Endometrium (tissue), 2 donors: ENCODE results near the gene TTC27.
"Not testable (repeated sequence)": the region's sequence is repeated elsewhere in the genome, so short reads cannot be mapped to it uniquely, and the experiment has no call there.

Source experiments
- FAIRE-seq: peaks from 2 replicates; lab custom pipeline; 2012; peaks lifted over from hg19 to GRCh38; lab: Jason Lieb, UNC
- donor health status: control.
- donor health status: control.

Gene TTC27

DNA sequence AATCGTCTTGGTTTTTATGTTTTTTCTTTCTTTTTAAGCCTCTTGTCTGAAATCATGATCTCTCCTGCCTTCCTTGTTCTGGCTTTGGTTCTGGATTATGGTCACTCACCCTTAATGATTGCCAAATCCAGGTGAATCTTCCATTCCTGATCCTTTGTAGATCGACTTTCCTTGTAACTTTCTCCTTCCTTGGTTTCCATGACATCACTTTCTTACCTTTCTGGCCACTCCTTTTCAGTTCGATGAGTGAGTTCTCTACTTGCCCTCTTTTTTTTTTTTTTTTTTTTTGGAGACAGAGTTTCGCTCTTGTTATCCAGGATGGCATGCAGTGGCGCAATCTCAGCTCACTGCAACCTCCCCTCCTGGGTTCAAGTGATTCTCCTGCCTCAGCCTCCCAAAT is 179.8 kb downstream of the TTC27 start:
- no peak for FAIRE-seq

DNA sequence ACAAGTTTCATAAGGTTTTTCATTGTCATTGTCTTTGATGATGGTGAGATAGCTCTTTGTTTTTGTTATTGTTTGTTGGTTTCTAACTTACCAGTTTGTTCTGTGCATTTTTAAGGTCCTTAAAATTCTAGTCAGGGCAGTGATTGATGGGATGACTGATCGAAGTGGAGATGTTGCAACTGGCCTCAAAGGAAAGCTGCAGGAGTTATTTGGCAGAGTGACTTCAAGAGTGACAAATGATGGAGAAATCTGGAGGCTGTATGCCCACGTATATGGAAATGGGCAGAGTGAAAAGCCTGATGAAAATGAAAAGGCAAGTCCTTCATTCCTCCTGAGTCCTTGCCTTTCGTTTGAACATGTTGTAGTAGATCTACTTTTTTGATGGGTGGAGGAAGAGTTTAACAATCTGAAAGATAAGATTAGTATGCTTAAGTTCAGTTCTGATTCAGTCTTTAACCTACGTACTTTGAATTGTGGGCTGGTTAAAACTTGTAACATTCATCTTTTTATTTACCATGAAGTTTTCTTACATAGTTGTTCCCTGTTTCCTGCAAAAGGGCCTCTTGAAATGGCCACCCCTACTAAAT is 183.2 kb downstream of the TTC27 start:
- no peak for FAIRE-seq

DNA sequence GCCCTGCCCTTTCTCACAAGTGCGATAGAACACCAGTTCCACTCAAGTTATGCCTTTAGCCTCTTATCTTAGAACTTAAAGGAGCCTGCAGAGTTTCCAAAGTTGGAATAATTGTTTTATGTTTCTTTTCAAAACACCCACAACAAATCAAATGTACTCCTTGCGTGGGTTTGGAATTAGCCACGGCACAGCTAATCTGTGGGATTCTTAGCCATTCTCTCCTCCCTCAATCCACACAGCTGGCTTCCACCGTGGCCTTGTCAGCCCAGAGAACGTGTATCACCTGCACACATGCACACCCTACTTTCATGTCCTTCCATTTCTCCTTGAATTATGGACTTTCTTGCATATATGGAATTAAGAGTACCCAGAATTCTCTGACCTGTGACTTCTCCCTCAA is 183.8 kb downstream of the TTC27 start:
- FAIRE-seq, result no peak

DNA sequence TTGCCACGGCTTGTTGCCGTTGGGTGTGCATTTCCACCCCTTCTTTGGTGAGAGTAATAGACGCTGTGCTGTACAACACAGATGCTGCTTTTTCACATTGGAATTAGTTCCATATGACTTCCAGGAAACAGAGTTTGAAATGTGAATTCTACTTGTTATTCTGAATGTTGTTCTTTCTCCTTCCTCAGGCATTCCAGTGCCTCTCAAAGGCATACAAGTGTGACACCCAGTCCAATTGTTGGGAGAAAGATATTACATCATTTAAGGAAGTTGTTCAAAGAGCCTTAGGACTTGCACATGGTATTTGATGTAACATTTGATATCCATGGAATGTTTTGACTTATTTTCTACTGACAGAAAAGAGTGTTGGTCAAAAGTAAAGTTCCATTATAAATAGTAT is 184.5 kb downstream of the TTC27 start:
- FAIRE-seq, result no peak

DNA sequence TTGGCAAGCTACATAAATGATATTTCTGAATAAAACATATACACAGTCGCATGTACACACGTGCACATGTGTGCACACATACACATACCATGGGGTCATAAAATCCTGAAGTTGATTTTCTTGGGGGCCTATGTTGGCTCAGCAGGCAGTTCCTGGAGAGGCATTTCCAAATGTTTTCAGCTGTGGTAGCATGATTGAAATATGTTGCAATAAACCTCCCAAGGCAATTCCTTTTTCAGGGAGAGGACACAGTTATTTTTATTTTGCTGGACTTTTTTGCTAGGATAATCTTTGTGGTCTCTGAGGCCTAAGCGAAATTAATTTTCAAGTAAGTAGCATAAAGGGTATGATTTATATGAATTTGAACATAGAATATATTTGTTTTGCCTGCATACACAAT is 192.2 kb downstream of the TTC27 start:
- no peak for FAIRE-seq

DNA sequence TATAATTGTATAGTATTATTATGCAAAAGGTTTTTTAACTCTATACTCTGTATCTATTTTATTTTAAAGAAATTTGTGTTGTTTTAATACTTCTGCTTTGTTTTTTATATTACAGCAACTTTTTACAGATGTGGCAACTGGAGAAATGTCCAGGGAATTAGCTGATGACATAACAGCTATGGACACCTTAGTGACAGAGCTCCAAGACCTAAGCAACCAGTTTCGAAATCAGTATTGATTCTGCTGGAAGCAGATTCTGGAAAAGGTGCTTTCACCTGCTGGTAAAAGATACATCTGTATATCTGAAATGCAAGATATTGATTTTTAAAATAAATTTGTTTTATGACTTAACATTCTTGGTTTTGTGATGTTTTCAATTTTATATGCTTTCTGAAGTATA is 192.9 kb downstream of the TTC27 start:
- no peak for FAIRE-seq

DNA sequence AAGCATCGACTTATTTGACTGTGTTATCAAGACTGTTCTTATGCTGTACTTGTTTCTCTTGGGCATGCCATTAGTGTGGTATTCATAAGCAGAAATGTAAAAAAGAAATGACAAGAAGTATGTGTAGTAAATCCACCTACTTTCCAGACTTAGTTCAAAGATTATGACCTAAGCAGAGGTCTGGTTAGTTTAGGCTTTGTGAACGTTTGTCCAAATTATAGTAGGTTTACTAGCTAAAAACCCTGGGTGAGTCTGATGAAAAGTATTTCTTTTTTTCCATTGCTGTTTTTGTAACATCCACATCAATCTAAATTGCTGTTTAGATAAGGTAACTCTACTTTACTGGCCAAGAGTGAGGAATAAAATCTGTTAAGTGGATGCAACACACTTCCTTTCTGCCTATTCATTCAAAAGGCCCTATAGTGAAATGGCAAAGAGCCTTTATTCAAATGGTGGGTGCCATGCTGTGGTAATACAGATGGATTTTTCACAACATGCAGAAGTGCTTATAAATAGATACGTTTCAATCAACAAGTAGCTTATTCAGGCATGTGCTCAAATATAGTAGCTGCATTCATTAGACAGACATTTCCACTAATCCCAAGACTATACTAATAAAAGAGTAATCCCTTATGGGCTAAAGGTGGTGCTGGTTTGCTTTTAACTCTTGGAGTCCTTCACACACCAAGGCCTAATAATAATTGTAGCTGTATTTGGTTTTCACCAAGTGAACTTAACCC is 196.4 kb downstream of the TTC27 start:
- no peak for FAIRE-seq

DNA sequence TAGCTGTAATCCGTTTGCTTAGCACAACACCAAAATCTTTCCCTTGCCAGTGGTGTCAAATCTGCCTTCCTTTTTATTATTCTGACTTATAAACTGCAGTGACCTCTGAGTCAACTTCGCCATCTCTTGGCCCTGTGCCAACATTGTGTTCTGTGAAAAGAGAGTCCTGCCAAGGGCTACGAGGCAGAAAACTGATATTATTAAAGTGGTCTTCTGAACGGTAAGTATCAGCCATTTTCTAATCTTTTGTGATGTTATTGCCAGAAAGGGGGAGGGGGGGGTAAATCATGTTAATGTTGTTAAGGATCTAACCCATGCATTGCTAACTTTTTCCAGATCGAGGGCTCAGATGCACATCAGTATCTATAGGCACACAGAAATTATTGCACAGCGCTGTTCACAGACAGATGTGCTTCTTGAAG is 197.5 kb downstream of the TTC27 start:
- no peak for FAIRE-seq

DNA sequence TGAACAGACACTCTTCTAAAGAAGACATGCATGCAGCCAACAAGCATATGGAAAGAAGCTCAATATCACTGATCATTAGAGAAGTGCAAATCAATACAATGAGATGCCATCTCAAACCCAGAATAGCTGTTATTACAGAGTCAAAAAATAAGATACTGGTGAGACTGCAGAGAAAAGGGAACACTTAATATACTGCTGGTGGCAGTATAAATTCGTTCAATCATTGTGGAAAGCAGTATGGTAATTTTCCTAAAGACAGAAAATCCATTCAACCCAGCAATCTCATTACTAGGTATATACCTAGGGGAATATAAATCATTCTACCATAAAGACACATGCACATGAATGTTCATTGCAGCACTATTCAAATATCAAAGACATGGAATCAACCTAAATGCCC is 202.3 kb downstream of the TTC27 start:
- no peak for FAIRE-seq

DNA sequence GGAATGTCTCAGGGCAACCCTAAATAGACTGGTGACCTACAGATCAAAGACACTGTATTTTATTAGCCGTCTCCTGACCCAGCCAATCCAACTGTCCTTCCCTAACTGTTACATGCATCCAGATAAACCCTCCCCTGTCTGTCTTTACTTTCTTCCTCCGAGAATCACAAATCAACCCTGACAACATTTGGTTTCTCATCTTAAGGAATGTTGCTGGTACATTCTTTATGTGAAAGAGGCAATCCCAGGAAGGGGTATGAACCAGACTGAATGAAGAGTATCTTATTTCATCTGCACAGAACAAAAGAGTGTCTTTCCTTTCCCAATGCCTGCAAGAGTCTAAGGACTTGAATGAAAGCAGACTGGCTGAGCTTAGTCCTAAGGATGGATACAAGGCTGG is 205.0 kb downstream of the TTC27 start:
- no peak for FAIRE-seq

DNA sequence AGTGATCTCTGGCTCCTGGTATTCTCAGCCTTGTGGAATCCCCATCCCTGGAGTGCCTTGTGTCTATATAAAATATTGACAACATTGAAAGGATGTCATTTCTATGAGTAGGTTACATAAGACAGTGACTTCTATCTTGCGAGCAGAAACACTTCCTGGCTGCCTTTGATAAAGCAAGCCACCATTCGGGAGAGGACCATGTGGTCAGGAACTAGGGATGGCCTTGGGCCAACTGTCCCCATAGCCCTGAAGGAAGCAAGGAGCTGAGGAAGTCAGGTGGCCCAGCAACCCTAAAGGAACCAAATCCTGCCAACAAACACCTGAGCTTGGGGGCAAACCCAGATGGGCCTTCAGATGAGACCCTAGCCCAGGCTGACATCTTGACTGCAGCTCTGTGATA is 205.9 kb downstream of the TTC27 start:
- no peak for FAIRE-seq

DNA sequence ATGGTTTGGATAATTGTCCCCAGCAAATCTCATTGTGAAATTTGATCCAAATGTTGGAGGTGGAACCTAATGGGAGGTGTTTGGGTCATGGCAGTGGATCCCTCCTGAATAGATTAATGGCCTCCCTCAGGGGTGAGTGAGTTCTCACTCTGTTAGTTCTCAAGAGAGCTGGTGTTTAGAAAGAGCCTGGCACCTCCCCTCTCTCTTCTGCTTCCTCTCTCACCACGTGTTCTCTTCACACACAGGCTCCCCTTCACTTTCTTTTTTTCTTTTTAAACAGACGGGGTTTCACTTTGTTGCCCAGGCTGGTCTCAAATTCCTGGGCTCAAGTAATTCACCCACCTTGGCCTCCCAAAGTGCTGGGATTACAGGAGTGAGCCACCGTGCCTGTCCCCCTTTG is 207.3 kb downstream of the TTC27 start:
- no peak for FAIRE-seq

DNA sequence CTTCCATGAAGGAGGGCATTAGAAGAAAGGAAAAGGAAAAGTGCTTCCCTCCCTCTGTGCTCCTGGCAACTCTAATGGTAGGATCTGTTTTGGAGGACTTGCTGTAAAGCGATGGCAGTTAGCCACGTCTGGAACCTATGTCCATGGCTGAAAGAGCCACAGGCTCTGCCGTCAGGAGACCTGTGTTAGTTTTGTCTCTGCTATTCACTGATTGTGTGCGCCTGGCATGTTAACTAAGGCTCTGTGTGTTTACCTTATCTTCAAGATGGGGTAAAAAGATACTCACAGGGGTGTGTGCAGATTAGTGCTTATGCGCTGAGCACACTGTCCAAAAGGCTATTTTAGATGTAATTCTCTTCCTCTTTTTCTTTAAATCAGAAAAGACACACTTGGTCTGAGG is 209.1 kb downstream of the TTC27 start:
- no peak for FAIRE-seq

DNA sequence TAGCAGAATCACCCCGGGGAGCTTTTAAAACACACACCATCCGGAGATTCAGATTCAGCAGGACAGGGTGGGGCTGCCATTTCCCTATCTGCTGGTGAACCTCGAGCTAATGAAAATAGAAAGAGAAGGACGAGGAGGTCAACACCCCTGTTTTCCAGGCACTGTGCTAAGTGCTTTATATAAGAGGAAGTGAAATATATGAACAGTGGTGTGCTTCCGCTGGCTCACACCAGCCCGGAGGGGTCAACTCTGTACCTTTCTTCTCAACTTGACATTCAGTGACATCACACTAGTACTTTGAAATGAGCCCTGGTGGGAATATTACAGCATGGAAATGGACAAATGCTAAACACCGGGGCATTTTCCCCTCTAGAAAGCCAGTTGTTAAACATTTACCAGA is 210.6 kb downstream of the TTC27 start:
- FAIRE-seq, result no peak

DNA sequence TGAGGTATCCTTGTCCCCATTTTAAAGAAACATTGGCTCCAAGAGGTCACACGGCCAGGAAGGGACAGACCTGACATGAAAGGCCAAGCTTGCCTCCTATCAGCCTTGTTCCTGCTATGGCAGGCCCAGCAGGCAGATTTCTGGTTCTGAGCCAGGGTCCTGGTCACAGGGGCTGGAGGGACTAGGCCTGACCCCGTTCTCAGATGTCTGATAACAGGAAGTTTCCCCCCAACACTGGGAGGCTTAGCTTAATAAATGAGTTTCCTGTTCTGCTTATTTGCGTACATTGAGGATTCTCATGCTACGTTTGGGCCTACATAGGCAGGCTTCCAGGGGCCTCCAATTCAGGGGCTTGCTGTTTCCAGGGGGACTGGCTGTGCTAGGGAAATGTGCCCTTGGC is 211.1 kb downstream of the TTC27 start:
- FAIRE-seq, result no peak

DNA sequence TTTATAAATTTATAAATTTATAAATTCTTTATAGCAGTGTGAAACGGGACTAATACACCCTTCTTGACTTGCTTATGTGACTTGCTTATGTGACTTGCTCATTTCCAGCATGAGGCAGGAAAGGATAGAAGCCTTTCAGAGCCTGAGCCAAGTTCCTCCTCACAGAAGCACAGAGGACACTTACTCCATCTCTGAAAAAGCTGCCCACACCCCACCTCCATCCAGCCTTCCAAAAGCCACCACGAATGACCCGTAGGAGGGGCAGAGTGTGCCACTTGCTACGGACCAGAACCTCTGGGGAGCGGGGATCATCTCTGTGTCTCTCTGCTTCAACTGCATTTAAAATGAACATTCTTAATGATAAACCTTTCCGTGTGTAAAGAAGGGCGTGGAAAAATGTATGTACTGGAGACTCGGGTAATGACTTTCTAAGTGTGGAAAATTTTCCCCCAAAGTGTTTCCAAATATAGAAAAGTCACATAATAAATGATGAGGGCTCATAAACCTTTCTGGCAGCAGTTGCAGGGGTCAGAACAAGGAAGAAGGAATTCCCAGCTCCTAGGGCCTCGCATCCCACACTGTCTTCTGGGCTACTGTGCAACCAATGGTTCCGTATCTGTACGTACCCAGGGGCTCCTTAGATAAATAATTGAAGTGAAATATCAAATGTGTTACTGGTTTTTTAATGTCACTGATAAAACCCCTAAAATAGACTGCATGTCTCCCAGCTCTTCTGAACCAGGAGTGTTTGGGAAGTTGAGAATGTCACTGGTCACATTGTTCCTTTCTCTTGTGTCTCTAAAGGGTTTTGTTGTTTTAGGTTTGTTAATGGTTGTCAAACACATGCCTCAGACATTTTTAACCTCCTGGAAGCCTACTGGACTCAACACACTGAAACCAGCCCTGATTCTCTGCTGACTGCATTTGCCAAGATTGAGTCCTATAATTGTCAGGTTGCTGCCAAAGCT is 214.4 kb downstream of the TTC27 start:
- no peak for FAIRE-seq

DNA sequence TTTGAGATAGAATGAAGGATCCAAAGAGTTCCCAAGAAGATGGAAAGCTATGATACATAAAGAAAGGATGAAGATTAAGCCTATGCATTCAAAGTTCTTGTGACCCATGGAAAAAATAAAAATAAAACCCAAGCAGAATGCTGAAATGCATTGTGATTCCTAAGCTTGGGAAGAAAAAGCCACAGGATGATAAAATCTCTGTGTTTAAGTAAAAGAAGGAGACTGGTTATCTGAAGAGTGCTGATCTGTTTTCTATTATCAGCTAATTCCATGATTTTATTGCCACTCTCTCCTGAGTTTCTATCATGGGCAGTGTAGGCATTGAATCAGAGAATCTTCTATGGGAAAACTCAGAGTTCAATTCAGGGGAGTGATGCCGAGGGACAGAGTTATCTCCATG is 215.8 kb downstream of the TTC27 start:
- no peak for FAIRE-seq

DNA sequence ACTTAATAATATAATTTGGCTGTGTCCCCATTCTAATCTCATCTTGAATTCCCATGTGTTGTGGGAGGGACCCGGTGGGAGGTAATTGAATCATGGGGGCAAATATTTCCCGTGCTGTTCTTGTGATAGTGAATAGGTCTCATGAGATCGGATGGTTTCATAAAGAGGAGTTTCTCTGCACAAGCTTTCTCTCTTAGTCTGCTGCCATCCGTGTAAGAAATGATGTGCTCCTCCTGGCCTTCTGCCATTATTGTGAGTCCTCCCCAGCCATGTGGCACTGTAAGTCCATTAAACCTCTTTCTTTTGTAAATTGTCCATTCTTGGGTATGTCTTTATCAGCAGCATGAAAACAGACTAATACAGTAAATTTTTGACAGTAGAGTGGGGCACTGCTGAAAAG is 216.4 kb downstream of the TTC27 start:
- no peak for FAIRE-seq

DNA sequence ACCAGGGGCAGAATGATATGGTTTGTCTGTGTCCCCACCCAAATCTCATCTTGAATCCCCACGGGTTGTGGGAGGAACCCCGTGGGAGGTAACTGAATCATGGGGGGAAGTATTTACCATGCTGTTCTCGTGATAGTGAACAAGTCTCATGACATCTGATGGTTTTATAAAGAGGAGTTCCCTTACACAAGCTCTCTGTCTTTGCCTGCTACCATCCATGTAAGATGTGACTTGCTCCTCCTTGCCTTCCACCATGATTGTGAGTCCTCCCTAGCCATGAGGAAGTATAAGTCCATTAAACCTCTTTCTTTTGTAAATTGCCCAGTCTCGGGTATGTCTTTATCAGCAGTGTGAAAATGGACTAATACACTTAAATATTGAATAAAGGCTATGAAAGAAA is 218.4 kb downstream of the TTC27 start:
- not testable (repeated sequence) for FAIRE-seq

DNA sequence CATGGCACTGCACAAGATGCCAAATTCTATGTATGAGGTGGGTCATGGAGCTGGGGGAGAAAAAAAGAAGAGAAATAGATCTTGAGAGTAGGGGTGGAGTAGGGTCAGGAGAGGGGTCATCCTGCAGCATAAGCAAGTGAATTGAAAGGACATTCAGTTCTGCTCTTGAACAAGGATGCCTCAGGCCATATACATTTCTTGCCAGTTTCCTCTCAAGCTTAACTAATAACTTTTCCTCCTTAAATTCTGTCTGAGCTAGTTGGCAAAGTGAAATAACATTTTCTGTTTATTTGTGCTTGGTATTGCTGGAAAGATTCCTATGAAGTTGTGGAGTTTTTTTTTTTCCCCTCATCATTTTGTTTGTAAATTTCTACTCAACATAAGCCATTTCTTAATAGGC is 219.9 kb downstream of the TTC27 start:
- no peak for FAIRE-seq

DNA sequence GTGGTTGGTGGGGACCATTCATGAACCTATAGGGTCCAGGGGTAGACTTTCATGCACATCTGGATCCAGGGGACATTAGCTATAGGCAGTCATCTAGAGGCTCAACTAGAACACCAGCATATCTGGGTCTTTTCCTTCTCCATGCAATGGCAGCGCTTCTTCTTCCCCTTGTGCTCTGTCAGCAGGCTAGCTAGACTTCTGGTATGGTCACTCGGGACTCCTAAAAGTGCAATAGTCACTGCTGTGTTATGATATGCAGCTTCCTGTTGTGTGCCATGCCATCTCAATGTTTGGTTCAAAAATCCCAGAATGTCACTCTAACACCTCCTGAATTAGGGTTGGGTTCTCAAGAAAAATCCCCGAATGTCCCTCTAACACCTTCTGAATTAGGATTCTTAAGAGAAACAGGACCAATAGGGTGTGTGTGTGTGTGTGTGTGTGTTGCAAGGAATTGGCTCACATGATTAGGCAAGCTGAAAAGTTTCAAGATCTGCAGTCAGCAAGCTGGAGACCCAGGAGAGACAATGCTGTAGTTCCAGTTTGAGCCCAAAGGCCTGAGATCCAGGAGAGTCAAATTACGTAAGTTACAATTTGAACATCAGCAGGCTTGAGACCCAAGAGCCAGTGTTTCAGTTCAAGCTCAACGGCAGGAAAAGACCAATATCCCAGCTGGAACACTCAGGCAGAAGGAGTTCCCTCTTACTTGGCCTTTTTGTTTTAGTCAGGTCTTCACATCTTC is 221.8 kb downstream of the TTC27 start:
- FAIRE-seq, result no peak

DNA sequence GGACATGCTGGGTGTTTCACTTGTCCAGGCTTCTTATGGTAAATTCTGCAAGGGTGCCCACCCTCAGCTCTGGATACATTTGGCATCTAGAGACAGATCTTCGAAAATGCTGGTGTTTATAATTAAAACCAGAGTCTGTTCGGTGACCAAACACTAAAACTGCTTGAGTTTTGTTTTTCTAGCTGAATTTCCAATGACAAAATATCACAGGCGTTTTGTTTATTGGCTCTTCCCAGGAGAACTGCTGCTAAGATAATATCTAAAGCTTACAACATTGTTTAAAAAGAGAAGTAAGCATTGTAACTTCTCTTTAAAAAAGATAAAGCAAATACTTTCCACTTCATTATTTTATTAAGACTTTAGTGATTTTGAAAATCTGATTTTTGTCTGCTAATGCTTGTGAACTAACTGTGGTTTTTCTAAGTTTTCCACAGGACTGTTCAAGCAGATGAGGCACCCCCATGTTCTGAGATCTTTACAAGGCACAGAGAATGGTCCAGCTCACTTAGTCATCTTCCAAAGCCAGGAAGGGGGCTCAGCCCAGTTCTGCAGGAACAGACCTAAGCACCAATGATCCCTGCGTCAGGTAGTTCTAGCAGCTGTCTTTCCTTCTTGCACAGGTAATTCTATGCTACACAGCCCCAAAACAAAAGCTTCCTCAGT is 224.1 kb downstream of the TTC27 start:
- FAIRE-seq, result peak; percentile 92
